ENCODE measurements around the gene ECT2L. TPM values are rescaled to one million over a fixed set of nuclear protein-coding genes. Genes with fewer than 3 reads are reported as not detected.

The ECT2L gene
- total and polyA plus RNA-seq, 4 donors = under 0.01 to 0.32 TPM; not detected in 2

- TF ChIP-seq CTCF (IDR thresholded peaks at IDR 0.05; ENCODE audit: low read depth, low read length, missing input control) (peak; percentile 81), MAX (IDR thresholded peaks at IDR 0.05) (no peak), FOXA1 (IDR thresholded peaks at IDR 0.05) (no peak), ATF3 (IDR thresholded peaks at IDR 0.05) (no peak), RAD21 (IDR thresholded peaks at IDR 0.05) (peak; percentile 90 to 91)
- no peak overlapping the region for H3K4me3 ChIP-seq (ENCODE audit: low read depth in 1 of 3, low read length in 3 of 3)
- H3K36me3 ChIP-seq (ENCODE audit: control insufficient read depth in 4 of 4, insufficient read depth in 3 of 4, low read depth in 1 of 4, low read length in 3 of 4) = no peaks in the 10 kb centered on the region
- no peaks in the 10 kb centered on the region for H3K27me3 ChIP-seq (ENCODE audit: control insufficient read depth in 4 of 4, insufficient read depth in 4 of 4, low read length in 3 of 4)
- no peaks in the 10 kb centered on the region for H3K9me3 ChIP-seq (ENCODE audit: control insufficient read depth in 4 of 4, low read length in 3 of 4)
- DNase-seq (ENCODE audit: low spot score) = no peak
- H3K4me1 ChIP-seq (ENCODE audit: control insufficient read depth in 4 of 4, insufficient read depth in 4 of 4, low read length in 3 of 4) = no peaks in the 10 kb centered on the region
- no peak overlapping the region for H3K9ac ChIP-seq (ENCODE audit: low read depth in 1 of 2, low read length in 2 of 2)
- H3K27ac ChIP-seq (ENCODE audit: low read depth in 1 of 2, low read length in 2 of 2) = no peak overlapping the region
- WGBS = 95% methylated on average over 3 of the region's 3 CpGs
These were observed 29.8 kb upstream of the ECT2L start for GRCh38 chr6:138765896-138766655.

GRCh38 chr6:138769102-138769676, 26.7 kb upstream of the ECT2L start:
- 62% methylated on average over 6 of the region's 6 CpGs for WGBS
- no peak for DNase-seq (ENCODE audit: low spot score)
- Histone ChIP-seq H3K36me3 (ENCODE audit: control insufficient read depth in 4 of 4, insufficient read depth in 3 of 4, low read depth in 1 of 4, low read length in 3 of 4) (no peaks in the 10 kb centered on the region), H3K4me1 (ENCODE audit: control insufficient read depth in 4 of 4, insufficient read depth in 4 of 4, low read length in 3 of 4) (peaks cover 2 to 11% (median 10%) of the 10 kb centered on the region in 4 donors), H3K27ac (ENCODE audit: low read depth in 1 of 2, low read length in 2 of 2) (peak overlapping the region in 1 of 2 donors; percentile 24), H3K27me3 (ENCODE audit: control insufficient read depth in 4 of 4, insufficient read depth in 4 of 4, low read length in 3 of 4) (no peaks in the 10 kb centered on the region), H3K9ac (ENCODE audit: low read depth in 1 of 2, low read length in 2 of 2) (no peak overlapping the region), H3K4me3 (ENCODE audit: low read depth in 1 of 3, low read length in 3 of 3) (no peak overlapping the region), H3K9me3 (ENCODE audit: control insufficient read depth in 4 of 4, low read length in 3 of 4) (no peaks in the 10 kb centered on the region)
- TF ChIP-seq ZBTB33 (IDR thresholded peaks at IDR 0.05) (no peak), NR2F2 (IDR thresholded peaks at IDR 0.05) (peak; percentile 56), RAD21 (IDR thresholded peaks at IDR 0.05) (peak in 1 of 2 donors; percentile 4)

- Histone ChIP-seq H3K36me3 (ENCODE audit: control insufficient read depth in 4 of 4, insufficient read depth in 3 of 4, low read depth in 1 of 4, low read length in 3 of 4) (peaks cover 2 to 12% (median 6%) of the 10 kb centered on the region in 4 donors), H3K9me3 (ENCODE audit: control insufficient read depth in 4 of 4, low read length in 3 of 4) (no peaks in the 10 kb centered on the region), H3K27me3 (ENCODE audit: control insufficient read depth in 4 of 4, insufficient read depth in 4 of 4, low read length in 3 of 4) (no peaks in the 10 kb centered on the region), H3K9ac (ENCODE audit: low read depth in 1 of 2, low read length in 2 of 2) (peak overlapping the region in 1 of 2 donors; percentile 67), H3K4me1 (ENCODE audit: control insufficient read depth in 4 of 4, insufficient read depth in 4 of 4, low read length in 3 of 4) (peaks cover 3 to 22% (median 16%) of the 10 kb centered on the region in 4 donors), H3K27ac (ENCODE audit: low read depth in 1 of 2, low read length in 2 of 2) (peak overlapping the region; percentile 95 to 98), H3K4me3 (ENCODE audit: low read depth in 1 of 3, low read length in 3 of 3) (peak overlapping the region; percentile 79 to 98 (median 95))
- no peak for DNase-seq (ENCODE audit: low spot score)
- WGBS = 18% methylated on average over 8 of the region's 8 CpGs
- no peak for TF ChIP-seq HNF4A (conservative IDR thresholded peaks at IDR 0.05)
- TF ChIP-seq ZBTB33 (IDR thresholded peaks at IDR 0.05) = no peak
- no peak for TF ChIP-seq NR2F2 (IDR thresholded peaks at IDR 0.05)
- TF ChIP-seq HNF4G (IDR thresholded peaks at IDR 0.05) = no peak
- no peak for TF ChIP-seq TAF1 (conservative IDR thresholded peaks at IDR 0.05)
- TF ChIP-seq FOXA1 (IDR thresholded peaks at IDR 0.05) = no peak
- no peak for TF ChIP-seq RXRA (IDR thresholded peaks at IDR 0.05)
- TF ChIP-seq MAX (IDR thresholded peaks at IDR 0.05) = no peak
- TF ChIP-seq GABPA (IDR thresholded peaks at IDR 0.05 in 1 of 2, conservative IDR thresholded peaks at IDR 0.05 in 1 of 2) = no peak
- TF ChIP-seq CTCF (IDR thresholded peaks at IDR 0.05; ENCODE audit: low read depth, low read length, missing input control) = no peak
- TF ChIP-seq JUND (IDR thresholded peaks at IDR 0.05) = no peak
- no peak for TF ChIP-seq FOXA2 (IDR thresholded peaks at IDR 0.05)
- TF ChIP-seq EGR1 (IDR thresholded peaks at IDR 0.05; ENCODE audit: low read depth in 2 of 2) = no peak
These were observed 23.2 kb upstream of the ECT2L start for GRCh38 chr6:138772596-138773176.
